NCI-H1417 (cell line): ENCODE results near the gene MTFMT.

ENCODE experiments used
- DNase-seq, 3 experiments: peaks; one replicate each; lab custom pipeline; 2025; lab: John Stamatoyannopoulos, UW

The MTFMT gene

DNA sequence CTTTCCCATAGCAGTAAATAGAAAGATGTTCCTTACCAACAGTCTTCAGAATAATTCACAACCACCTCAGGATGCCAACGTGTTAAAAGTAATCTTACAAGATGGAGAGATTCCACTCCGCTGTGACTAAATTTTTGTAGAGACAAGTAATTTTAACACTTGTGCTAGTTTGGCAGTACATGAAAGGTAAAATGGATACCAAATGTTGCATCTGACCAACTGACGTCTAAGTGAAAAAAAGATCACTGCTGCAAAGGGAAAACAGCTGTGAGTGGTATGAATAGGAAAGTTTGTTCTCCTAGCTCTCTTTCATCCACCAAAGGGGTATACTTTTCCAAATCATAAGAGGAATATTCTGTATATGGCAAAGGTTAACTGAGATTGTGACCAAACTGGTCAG, 42.3 kb downstream of the MTFMT start:
- DNase-seq = no peak

DNA sequence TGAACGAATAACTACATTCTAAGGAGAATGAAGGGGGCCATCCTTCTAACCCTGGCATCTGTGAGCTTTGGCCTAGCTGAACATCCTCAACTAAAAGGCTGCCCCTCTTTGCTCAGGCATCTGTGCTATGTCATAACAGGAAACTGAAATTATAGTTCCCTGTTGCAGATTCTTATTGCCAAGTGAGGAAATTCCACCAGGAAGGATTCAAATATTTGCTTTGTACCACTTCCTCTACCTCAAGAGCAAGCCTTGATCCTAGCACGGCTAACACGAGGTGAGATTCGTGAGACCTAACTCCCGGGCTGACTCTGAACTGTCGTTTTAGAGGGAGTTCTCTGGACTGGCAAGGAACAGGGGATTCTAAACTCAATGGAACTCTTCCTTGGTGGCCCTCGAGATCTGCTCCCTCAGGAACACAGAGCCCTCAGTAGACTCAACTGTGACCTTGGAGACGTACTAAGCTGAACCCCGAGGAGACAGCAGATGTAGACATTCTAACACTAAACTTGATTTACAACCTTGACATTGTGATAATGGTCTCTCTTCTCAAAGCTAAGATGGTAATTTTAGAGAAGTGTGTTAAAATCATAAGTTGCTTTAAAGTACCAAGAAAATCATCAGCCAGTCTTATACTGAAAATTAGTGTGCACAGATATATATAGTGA, 43.9 kb downstream of the MTFMT start:
- DNase-seq = no peak

DNA sequence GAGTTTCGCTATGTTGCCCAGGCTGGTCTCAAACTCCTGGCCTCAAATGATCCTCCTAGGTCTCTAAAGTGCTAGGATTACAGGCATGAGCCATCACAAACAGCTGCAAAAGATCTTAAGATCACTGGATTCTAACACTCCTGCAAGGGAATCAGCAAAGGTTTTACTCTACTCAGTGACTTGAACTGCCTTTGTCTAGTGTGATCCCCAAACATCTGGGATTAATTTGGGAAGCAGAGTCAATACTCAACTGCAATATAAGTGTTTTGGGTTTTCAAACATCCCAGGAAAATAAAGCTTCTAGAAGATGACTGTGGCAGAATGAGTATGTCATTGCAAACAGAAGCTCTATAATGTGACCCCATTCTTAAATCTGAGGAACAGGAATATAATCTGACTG, 47.0 kb downstream of the MTFMT start:
- no peak for DNase-seq

DNA sequence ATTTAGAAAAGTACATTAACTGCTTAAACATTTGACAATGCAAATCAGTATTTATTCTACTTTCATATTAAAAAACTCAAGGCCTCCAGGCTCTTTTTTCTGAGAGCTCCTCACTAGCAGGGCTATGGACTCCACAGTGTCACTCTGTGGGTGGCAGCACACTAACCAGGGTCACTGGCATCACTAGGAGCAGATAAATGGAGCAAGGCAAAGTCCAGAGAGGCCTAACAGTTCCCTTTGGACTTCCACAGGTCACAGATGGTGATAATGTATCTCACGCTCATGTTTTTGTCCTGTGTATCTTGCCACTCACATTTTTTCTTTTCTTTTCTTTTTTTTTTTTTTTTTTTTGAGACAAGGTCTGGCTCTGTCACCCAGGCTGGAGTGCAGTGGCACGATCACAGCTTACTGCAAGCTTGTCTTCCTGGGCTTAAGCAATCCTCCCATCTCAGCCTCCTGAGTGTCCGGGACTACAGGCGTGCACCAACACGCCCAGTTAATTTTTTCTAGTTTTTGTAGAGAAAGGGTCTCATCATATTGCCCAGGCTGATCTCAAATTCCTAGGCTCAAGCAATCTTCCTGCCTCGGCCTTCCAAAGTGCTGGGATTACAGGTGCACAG, 47.5 kb downstream of the MTFMT start:
- DNase-seq = no peak

DNA sequence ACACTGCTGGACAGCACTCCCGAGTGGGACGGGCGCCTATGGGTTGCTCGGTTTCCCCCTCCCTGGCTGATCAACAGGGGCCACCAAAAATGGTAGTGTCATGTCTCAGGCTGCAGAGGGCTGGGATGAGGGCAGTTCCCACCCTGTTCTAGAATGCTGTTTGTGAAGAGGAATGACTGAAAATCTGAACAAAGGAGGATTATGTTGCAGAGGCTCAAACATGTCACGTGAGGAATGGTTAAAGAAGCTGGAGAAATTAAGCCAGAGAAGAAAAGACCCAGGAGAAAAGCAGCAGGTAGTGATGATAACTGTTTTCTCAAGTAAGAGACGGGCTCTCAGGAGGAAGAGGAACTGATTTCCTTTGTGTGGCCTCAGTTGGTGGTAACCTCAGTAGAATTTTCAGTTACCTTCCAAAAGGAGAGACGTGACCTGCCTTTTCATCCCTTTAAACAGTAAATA, 50.2 kb downstream of the MTFMT start:
- DNase-seq = no peak

DNA sequence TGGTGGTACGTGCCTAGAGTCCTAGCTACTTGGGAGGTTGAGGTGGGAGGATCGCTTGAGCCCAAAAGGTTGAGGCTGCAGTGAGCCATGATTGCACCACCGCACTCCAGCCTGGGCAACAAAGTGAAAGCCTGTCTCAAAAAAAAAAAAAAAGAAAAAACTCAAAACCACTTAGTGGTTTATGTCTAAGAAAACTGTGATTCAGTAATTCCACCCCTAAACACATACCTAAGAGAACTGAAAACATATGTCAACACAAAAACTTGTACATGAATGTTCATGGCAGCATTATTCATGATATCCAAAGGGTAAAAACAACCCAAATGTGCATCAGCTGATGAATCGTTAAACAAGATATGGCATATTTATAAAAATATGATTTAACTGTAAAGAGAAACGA, 54.0 kb downstream of the MTFMT start:
- DNase-seq = no peak

DNA sequence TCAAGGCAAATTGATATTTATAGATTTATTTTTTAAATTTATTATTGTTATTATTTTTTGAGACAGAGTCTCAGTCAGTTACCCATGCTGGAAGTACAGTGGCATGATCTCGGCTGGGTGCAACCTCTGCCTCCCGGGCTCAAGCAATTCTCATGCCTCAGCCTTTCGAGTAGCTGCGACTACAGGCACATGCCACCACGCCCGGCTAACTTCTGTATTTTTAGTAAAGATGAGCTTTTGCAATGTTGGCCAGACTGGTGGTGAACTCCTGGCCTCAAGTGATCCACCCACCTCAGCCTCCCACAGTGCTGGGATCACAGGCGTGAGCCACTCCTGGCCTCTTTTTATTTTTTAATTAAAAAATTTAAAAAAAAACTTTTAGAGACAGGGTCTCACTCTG, 58.7 kb downstream of the MTFMT start:
- DNase-seq = no peak

DNA sequence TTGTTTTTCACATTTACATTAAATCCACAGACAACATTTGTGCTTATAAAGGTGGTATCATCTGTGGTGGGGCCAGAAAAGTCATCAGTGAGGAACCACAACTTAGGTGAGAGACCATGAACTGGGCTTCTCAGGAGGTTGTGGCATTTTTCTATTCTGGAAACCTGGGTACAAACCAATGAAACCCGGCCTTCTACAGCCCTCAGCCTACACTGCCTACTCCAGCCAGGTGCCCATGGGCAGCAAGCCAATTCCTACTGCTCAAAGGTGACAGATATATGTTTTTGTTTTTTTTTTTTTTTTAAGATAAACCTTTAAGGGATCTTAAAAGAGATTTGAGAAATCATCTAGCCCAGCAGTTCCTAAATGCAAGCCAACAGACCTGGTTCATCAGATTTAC, 60.0 kb downstream of the MTFMT start:
- no peak for DNase-seq

DNA sequence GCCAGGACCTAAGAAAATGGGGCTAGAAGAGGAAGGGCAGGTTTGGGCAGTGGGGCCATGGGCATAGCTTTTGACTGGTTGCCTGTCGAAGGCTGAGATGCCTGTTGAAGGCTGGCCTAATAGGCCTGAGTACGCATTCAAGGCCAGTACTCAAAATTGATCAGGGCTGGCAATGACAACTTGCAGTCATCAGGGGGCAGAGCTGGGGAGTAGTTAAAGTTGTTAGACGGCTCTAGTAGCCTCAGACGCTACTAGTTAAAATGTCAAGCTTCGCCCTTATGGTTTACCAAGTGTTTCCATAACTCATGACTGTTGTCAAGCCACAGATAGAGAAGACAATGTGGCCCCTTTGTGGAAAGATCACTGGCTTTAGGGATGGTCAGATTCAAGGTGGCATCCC, 68.4 kb downstream of the MTFMT start:
- DNase-seq = no peak

DNA sequence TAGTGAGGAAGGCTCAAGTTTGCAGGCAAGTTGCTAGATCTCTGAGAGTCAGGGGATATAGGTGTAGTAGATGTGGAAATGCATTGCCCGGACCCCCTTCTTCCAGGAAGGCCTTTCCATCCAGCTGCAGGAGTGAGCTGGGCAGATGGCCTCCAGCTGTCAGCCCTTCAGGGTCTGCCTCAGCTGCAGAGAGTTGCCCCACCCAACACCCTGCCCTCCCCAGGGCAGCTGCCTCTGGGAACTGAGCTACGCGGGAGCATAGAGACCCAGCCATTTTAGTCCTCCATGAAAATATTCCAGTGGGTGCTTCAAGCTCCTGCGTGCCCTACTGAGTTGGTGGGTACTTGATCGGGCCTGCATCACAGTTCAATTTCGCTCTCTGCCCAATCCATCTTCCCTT, 69.3 kb downstream of the MTFMT start:
- no peak for DNase-seq

DNA sequence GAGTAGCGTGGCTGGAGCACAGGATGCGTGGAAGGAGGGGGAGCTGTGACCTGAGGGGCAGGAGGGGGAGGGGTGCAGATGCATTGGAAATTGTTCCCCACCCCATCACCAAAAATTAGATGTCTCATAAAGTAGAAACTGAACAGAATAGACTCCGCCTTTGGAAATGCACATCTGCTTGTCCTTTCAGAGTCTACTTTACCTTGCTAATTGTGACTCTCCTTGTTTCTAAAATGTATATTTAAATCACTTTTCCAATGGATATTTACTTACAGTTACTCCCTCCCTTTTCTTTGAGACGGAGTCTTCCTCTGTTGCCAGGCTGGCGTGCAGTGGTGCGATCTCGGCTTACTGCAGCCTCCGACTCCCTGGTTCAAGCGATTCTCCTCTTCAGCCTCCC, 70.3 kb downstream of the MTFMT start:
- DNase-seq = no peak

DNA sequence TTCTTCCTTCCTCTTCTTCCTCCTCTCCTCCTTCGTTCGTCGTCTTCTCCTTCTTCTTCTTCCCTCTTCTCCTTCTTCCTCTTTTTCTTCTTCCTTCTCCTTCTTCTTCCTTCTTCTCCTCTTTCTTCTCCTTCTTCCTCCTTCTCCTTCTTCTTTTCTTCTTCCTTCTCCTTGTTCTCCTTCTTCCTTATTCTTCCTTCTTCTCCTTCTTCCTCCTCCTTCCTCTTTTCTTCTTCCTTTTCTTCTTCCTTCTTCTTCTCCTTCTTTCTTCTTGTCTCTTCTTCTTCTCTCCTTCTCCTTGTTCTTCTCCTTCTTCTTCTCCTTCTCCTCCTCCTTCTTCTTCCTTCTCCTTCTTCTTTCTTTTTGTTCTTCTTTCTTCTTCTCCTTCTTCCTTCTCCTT, 75.0 kb downstream of the MTFMT start:
- DNase-seq = no peak

DNA sequence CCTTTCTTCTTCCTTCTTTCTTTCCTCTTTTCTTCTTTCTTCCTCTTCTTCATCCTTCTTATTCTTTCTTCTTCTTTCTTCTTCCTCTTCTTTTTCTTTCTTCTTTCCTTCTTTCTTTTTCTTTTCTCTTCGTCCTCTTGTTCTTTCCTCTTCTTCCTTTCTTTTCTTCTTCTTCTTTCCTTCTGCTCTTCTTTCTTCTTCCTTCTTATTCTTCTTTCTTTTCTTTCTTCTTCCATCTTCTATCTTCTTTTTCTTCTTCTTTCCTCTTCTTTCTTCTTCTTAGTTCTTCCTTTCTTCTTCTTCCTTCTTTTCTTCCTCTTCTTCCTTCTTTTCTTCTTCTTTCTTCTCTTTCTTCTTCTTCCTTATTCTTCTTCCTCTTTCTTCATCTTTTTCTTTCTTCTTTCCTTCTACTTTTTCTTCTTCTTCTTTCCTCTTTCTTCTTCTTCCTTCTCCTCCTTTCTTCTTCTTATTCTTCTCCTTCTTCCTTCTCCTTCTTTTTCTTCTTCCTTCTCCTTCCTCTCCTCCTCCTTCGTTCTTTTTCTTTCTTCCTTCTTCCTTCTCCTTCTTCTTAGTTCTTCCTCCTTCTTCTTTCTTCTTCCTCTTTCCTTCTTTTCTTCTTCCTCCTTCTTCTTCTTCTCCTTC, 77.5 kb downstream of the MTFMT start:
- DNase-seq = no peak
